Smooth muscle cell of the brain vasculature (primary cell): Measurements from ENCODE around the gene TMEM25.

ENCODE experiments used
- DNase-seq: peaks from one replicate; pipeline ENCODE4 v3.0.0-alpha.2; 2012; ENCODE audit warnings: low read depth, low spot score

TMEM25 gene

DNA sequence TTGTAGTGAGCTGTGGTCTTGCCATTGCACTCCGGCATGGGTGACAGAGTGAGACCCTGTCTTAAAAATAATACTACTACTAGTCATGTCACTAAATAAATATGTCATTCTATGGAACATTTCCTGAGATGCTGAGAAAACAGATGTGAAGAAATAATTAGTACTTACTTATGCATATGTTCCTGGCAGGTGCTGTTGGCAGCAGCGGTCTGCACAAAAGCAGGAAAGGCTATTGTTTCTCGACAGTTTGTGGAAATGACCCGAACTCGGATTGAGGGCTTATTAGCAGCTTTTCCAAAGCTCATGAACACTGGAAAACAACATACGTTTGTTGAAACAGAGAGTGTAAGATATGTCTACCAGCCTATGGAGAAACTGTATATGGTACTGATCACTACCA lies 50.1 kb downstream of the TMEM25 start:
- DNase-seq: no peak
